PC-3 (cell line): ENCODE data around the gene VWA8.

Source experiments
- CTCF ChIP-seq: fragments of 300-600 bp; sonication (generic); conservative IDR thresholded peaks from 2 replicates; pipeline ENCODE4 v1.5.1; 2017; ENCODE audit warnings: antibody characterized with exemption, low read depth, mild to moderate bottlenecking, low read length
- EZH2 ChIP-seq: fragments of 300-600 bp; sonication (generic); IDR thresholded peaks from one replicate; pipeline ENCODE4 v1.6.1; 2017; ENCODE audit warnings: antibody characterized with exemption, mild to moderate bottlenecking, low read length; ENCODE audit not compliant: unreplicated experiment
- EZH2phosphoT487 ChIP-seq: fragments of 300-600 bp; sonication (generic); IDR thresholded peaks from 2 replicates; pipeline ENCODE4 v1.6.1; 2018; ENCODE audit warnings: mild to moderate bottlenecking, antibody characterized with exemption, low read length, borderline replicate concordance

GRCh38 chr13:41751734-41752445 lies 209.0 kb downstream of the VWA8 start:
- TF ChIP-seq CTCF, result no peak
- no peak for TF ChIP-seq EZH2
- no peak for TF ChIP-seq EZH2phosphoT487
